Activated naive CD4-positive, alpha-beta T cell treated with anti-CD3 and anti-CD28 coated beads for 36 hours (primary cell): ENCODE measurements around the gene RAB4A. TPM values are rescaled to one million over a fixed set of nuclear protein-coding genes. Genes with fewer than 3 reads are reported as not detected.

Experiments
- CTCF ChIA-PET: fragments of 350-600 bp; sonication (Branson Sonifier 250); formaldehyde crosslinking; loops from one replicate; lab custom pipeline; 2021; ENCODE audit warnings: antibody characterized with exemption; lab: Charles Lee
- DNase-seq: peaks from one replicate; pipeline ENCODE4 v3.0.0-alpha.2; 2020
- H3K27ac Mint-ChIP-seq: one replicate; pipeline ENCODE4 v1.8.0; 2021; ENCODE audit warnings: mild to moderate bottlenecking, mixed read lengths
- H3K27me3 Mint-ChIP-seq: one replicate; pipeline ENCODE4 v1.8.0; 2021; ENCODE audit warnings: low read depth, mixed read lengths
- H3K36me3 Mint-ChIP-seq: one replicate; pipeline ENCODE4 v1.8.0; 2021; ENCODE audit warnings: low read depth, mixed read lengths
- H3K4me1 Mint-ChIP-seq: one replicate; pipeline ENCODE4 v1.8.0; 2021; ENCODE audit warnings: low read depth, mixed read lengths
- H3K4me3 Mint-ChIP-seq: one replicate; pipeline ENCODE4 v1.8.0; 2021; ENCODE audit warnings: mild to moderate bottlenecking, moderate library complexity, mixed read lengths
- H3K9me3 Mint-ChIP-seq: one replicate; pipeline ENCODE4 v1.8.0; 2021; ENCODE audit warnings: mixed read lengths
- intact Hi-C: fragments of 100-400 bp; cut with micrococcal nuclease; formaldehyde crosslinking; loops from one replicate; pipeline ENCODE4 v1.15.1; 2023
- total RNA-seq, 2 experiments: library from RNA; stranded (reverse); gene quantifications; one replicate each; pipeline ENCODE4 v1.2.3, GENCODE V29; 2021

The RAB4A gene
- total RNA-seq, 2 experiments from 2014 or later, result 15.8 to 19.9 TPM

DNA sequence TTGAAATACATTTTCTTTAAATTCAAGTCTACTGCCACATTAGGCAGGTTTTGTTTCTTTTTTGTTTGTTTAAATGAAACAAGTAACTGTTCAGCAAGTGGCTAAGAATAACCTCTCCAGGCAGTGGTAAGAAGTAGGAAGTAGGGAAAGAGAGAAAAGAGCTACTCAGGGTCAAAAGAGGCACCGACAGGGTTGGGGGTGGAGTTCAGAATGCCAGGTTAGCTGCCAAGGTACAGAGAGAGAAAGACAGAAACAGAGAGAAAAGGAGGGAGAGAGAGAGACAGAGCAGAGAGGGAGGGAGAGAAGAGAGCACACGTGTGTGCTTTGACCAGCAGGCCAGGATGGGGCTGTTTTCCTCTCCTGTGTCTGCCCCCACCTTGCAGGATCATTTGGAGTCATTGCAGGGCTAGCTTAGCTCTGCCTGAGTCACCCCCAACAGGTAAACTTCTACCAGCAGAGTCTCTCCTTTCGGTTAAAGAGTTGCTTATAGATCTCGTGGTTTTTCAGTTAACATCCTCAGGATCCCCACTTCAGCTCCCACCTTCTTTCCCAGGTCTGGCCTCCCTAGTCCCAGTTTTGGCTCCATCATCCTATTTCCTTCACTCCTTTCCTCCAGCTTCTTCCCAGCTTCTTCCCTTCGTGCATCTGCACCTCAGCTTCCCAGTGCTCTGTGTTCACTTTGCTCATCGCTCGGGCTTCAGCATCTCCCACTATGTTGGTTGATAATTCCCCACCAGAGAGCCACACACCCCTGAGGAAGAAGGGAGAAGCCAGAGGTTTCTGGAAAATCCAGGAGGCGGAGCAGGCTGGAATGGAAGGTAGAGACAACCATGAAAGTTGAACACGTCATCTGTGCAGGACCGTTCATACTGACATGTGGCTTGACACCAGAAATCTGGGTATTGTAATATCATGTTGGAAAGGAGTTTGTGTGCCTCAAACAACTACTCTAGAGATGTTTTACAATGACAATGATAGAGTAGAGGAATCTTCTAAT lies 21.8 kb upstream of the RAB4A start:
- H3K27ac Mint-ChIP-seq, result no peak overlapping the region
- DNase-seq, result peak; percentile 35
- no peaks in the 10 kb centered on the region for H3K36me3 Mint-ChIP-seq
- CTCF ChIA-PET, result interaction anchor here (1.5 to 1.9 kb wide), 2 partner anchors 9 to 22 kb away, joined by 7 to 9 read pairs; no protein-coding TSS in a partner anchor
- H3K4me3 Mint-ChIP-seq, result no peak overlapping the region
- peaks cover 3% of the 10 kb centered on the region for H3K9me3 Mint-ChIP-seq
- H3K4me1 Mint-ChIP-seq, result peaks cover 55% of the 10 kb centered on the region
- no peaks in the 10 kb centered on the region for H3K27me3 Mint-ChIP-seq
- intact Hi-C loops, result no loop called here

DNA sequence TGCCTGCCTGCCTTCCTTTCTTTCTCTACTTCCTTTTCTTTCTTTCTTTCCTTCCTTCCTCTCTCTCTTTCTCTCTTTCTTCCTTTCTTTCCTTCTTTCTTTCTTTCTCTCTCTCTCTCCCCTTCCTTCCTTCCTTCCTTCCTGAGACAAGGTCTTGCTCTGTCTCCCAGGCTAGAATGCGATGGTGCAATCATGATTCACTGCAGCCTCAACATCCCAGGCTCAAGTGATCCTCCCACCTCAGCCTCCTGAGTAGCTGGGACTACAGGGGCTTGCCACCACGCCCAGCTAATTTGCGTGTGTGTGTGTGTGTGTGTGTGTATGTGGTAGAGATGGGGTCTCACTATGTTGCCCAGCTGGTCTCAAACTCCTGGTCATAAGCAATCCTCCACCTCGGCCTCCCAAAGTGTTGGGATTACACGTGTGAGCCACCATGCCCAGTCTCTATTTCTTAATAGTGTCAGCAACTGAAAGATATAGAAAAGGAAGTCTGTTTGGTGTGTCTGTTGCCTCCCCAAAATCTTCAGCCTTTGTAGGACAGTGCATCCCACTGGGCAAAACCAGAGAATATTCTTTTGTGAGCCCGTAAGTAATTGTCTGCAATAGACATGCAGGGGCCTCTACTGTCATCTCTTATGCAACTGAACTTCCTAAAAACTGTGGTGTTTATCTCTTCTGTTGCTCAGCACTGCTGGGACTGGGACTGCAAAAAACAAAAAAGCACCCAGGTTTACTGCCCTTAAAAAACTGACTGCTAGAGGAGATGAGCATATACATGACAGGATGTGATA lies 20.9 kb upstream of the RAB4A start:
- CTCF ChIA-PET, result interaction anchor here (0.7 to 1.9 kb wide), 3 partner anchors 8 to 546 kb away, joined by 3 to 9 read pairs (median 7); no protein-coding TSS in a partner anchor
- no peak for DNase-seq
- intact Hi-C loops, result loop anchor here (5.0 kb wide), 1 partner anchor 513 kb away; the partner anchor contains the start of gene RHOU
- Mint-ChIP-seq H3K36me3 (no peaks in the 10 kb centered on the region), H3K27me3 (no peaks in the 10 kb centered on the region), H3K4me1 (peaks cover 59% of the 10 kb centered on the region), H3K27ac (no peak overlapping the region), H3K9me3 (no peaks in the 10 kb centered on the region), H3K4me3 (no peak overlapping the region)

DNA sequence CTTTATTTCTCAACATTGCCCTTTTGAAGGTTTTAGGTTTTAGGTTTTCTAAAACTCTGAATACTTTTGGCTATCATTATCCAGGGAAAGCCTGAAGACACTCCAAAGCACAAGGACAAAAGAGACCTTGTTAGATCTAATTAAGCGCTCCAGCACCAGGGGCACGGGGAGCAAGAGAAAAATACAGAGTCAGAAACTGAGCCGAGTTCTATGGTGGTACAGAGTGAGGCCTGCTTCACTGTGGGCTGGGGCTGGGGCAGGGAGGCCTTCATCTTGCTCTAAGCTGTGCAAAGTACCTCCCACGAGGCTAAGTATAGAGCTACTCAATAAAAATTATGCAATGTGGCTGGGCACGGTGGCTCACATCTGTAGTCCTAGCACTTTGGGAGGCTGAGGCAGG lies 19.7 kb upstream of the RAB4A start:
- no peaks in the 10 kb centered on the region for H3K27me3 Mint-ChIP-seq
- CTCF ChIA-PET, result interaction anchor here (1.8 kb wide), 1 partner anchor 23 kb away, joined by 6 read pairs; no protein-coding TSS in a partner anchor
- DNase-seq, result no peak
- H3K4me1 Mint-ChIP-seq, result peaks cover 64% of the 10 kb centered on the region
- H3K27ac Mint-ChIP-seq, result no peak overlapping the region
- no peak overlapping the region for H3K4me3 Mint-ChIP-seq
- intact Hi-C loops, result loop anchor here (5.0 kb wide), 1 partner anchor 514 kb away; the partner anchor contains the start of gene RHOU
- H3K36me3 Mint-ChIP-seq, result no peaks in the 10 kb centered on the region
- H3K9me3 Mint-ChIP-seq, result no peaks in the 10 kb centered on the region

DNA sequence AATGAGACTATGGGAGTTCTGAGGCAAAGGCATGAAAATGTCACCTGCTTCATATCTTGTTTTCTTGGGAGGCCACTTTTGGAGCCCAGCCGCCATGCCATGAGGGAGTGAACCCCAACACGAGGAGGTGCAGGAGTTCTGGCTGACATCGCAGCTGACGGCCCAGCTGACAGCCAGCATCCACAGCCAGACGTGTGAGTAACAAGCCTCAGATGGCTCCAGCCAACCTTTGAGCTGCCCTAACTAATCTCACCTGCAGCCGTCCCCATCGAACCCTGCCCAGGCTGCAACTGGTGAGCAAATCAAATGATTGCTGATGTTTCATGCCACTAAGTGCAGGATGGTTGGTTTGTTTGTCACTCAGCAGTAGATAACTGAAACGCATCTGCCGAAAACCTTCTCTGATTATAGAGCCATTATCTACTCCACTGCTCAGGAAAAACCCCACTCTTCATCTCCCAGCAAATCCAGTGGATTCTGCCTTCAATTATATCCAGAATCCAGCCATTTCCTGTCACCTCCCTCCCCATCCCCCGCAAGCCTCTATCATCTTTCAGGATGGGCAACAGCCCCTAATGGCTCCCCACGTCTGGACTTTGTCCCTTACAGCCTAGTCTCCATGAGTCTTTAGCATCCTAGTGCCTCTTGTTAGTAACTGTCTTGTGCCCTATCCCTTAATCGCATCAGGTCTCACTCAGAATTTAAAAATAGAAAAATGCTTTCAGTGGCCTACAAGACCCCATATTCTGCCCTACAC lies 18.5 kb upstream of the RAB4A start:
- H3K36me3 Mint-ChIP-seq, result no peaks in the 10 kb centered on the region
- H3K4me3 Mint-ChIP-seq, result no peak overlapping the region
- no peak for DNase-seq
- intact Hi-C loops, result loop anchor here (2.0 to 5.0 kb wide), 4 partner anchors 22 to 752 kb away; partner anchors contain the start of genes RHOU, TAF5L and URB2
- H3K4me1 Mint-ChIP-seq, result peaks cover 64% of the 10 kb centered on the region
- no peaks in the 10 kb centered on the region for H3K9me3 Mint-ChIP-seq
- CTCF ChIA-PET, result interaction anchor here (1.8 kb wide), 1 partner anchor 24 kb away, joined by 6 read pairs; no protein-coding TSS in a partner anchor
- no peaks in the 10 kb centered on the region for H3K27me3 Mint-ChIP-seq
- no peak overlapping the region for H3K27ac Mint-ChIP-seq

DNA sequence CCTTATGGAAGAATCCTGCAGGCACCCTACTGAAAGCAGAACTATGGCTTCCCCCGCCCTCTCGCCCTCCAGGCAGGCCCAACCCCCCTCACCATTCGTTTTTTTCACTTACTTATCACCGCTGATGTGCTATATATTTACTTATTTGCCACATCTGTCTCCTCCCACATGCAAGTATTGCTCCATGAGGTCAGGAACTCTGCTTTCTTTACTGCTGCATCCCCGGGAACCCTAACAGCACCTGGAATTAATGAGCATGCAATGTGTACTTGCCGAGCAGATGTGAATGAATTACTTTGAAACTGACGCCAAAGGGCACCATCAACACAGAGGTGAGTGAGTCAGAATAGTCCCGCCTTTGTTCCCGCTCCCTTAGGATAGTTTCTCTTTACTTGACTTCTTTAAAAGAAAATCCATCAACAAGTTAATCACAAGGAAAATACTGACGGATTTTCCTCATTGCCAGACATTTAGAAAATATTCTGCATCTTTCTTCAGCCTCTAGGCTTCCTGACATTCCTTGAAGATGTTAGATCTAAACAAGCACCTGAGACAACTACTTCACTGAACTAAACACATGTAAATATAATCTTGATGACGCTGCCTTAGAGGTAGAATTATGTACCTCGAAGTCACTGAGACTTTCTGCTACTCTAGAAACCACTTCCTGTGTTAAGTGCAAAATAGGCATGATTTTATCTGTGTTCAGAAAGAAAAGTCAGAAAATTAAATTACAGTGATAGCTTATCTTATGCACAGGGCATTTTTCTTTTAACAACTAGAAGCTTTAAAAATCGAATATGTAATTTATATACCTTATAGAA lies 17.5 kb upstream of the RAB4A start:
- peak overlapping the region; percentile 64 for H3K4me3 Mint-ChIP-seq

DNA sequence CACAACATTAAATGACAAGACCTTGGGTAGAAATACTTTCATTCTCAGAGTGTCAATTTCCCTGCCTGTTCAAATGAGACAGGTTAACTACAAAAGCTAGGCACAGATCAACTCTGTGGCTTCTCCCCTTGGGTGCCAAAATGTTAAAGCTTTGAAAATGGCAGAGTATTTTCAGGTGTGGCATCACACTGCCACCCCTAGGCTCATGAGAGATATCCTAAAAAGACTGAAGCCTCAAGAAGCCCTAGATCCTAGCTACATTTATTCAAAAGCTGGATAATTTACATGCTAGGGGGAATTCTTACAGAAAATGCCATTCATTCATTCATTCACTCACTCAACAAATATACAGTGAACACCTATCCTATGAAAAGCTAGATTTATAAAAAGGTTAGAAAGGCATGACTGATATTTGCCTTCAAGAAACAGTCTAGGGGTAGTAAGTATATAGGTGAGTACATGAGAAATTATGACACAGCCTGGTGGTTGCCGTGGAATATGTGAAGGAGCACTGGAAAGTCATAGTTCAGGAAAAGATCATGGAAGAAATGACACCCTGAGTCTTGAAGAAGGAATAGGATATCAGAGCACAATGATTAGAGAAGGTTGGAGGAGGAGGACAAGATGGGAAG lies 15.9 kb upstream of the RAB4A start:
- Mint-ChIP-seq H3K9me3 (no peaks in the 10 kb centered on the region), H3K4me3 (no peak overlapping the region), H3K27me3 (no peaks in the 10 kb centered on the region), H3K27ac (peak overlapping the region; percentile 34), H3K36me3 (no peaks in the 10 kb centered on the region), H3K4me1 (peaks cover 57% of the 10 kb centered on the region)
- CTCF ChIA-PET, result interaction anchor here (0.5 to 5.9 kb wide), 24 partner anchors 10 to 600 kb away, joined by 3 to 54 read pairs (median 4); partner anchors contain the start of gene NUP133
- intact Hi-C loops, result loop anchor here (1.0 to 5.0 kb wide), 3 partner anchors 302 to 563 kb away; partner anchors contain the start of genes ABCB10 and RHOU
- peak; percentile 54 for DNase-seq

More for the DNA sequence above, 17.5 kb upstream of the RAB4A start:
- H3K27me3 Mint-ChIP-seq, result no peaks in the 10 kb centered on the region
- no peaks in the 10 kb centered on the region for H3K9me3 Mint-ChIP-seq
- intact Hi-C loops, result loop anchor here (1.0 to 5.0 kb wide), 6 partner anchors 23 to 753 kb away; partner anchors contain the start of genes RHOU, TAF5L and URB2
- peak overlapping the region; percentile 80 for H3K27ac Mint-ChIP-seq
- CTCF ChIA-PET, result interaction anchor here (0.8 to 2.3 kb wide), 4 partner anchors 23 to 255 kb away, joined by 3 to 16 read pairs (median 4); partner anchors contain the start of gene NUP133
- H3K36me3 Mint-ChIP-seq, result no peaks in the 10 kb centered on the region
- DNase-seq, result peak; percentile 42
- H3K4me1 Mint-ChIP-seq, result peaks cover 65% of the 10 kb centered on the region

DNA sequence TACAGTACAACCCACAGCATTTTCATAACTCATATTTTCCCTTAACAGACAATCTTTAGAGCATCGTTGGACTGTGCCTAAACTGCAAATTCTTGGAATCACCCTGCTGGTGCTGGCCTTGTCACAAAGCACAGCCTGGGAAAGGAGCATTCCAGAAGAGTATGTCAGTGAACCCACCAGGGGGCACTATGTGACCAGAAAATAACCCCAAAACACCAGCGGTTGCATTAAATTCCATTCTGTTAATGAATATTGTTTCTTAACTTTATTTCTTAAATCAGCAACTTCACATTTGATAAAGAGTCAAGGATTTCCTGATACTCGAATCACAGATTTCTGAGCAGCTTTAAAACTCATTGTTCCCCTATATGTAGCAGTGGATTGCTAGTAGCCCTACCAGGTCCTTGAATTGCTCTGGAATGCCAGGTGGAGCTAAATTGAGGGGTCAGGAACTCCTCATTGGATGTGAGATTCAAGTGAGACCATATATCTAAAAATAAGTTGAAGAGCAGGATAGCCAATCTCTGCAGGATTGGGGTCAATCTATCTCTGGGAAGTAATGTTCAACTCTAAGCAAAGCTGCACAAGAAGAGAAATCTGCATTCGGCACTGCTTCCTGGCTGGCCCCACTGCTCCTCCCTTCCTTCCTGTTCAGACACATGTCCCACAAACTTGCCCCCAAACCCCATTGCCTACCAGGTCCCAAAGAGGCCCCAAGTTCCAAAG lies 12.7 kb upstream of the RAB4A start:
- Mint-ChIP-seq H3K27ac (no peak overlapping the region), H3K4me1 (peaks cover 28% of the 10 kb centered on the region), H3K4me3 (no peak overlapping the region), H3K36me3 (no peaks in the 10 kb centered on the region), H3K27me3 (no peaks in the 10 kb centered on the region), H3K9me3 (no peaks in the 10 kb centered on the region)
- intact Hi-C loops, result loop anchor here (1.0 to 5.0 kb wide), 6 partner anchors 183 to 1052 kb away; partner anchors contain the start of gene ABCB10
- DNase-seq, result peak; percentile 75
- CTCF ChIA-PET, result interaction anchor here (0.5 to 5.9 kb wide), 25 partner anchors 9 to 555 kb away, joined by 3 to 54 read pairs (median 4); partner anchors contain the start of gene NUP133

DNA sequence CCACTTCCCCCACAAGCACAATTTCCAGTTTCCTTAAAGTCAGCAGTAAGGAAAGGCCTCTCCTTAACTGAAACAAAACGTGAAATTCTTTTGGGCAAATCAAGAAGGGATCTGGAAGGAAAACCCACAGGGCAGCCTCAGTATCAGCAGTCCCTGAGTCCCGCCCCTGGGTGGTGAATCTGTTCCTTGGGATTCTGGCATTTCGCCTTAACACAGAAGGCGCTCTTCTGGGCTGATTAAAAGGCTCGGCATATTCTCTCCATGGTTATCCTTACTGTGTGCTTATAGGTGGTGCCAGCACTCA lies 12.2 kb upstream of the RAB4A start:
- Mint-ChIP-seq H3K9me3 (no peaks in the 10 kb centered on the region), H3K4me3 (no peak overlapping the region), H3K27me3 (no peaks in the 10 kb centered on the region), H3K36me3 (no peaks in the 10 kb centered on the region), H3K27ac (no peak overlapping the region), H3K4me1 (peaks cover 23% of the 10 kb centered on the region)
- CTCF ChIA-PET, result interaction anchor here (0.6 to 5.9 kb wide), 27 partner anchors 9 to 1898 kb away, joined by 3 to 54 read pairs (median 4); partner anchors contain the start of gene NUP133
- intact Hi-C loops, result loop anchor here (1.0 to 5.0 kb wide), 6 partner anchors 183 to 1052 kb away; partner anchors contain the start of gene ABCB10
- no peak for DNase-seq

DNA sequence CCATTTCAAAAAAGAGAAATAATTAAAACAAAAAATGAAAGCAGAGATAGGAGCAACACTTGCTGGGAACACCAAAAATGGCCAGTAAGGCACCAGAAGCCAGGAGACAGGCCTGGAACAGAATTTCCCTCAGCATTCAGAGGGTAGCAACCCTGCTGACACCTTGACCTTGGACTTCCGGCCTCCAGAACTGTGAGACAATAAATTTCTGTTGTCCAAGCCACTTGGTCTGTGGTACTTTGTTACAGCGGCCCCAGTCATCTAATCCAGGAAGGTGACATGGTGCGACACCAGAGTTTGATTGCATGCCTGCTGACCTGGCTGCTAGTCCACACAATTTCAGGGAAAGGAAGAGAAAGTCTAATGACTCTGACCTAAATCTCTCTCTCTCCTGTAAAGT lies 10.6 kb upstream of the RAB4A start:
- peaks cover 15% of the 10 kb centered on the region for H3K4me1 Mint-ChIP-seq
- H3K27ac Mint-ChIP-seq, result no peak overlapping the region
- H3K27me3 Mint-ChIP-seq, result no peaks in the 10 kb centered on the region
- CTCF ChIA-PET, result interaction anchor here (0.5 to 5.9 kb wide), 3 partner anchors 223 to 596 kb away, joined by 3 to 54 read pairs (median 9); no protein-coding TSS in a partner anchor
- DNase-seq, result no peak
- H3K9me3 Mint-ChIP-seq, result no peaks in the 10 kb centered on the region
- intact Hi-C loops, result no loop called here
- no peak overlapping the region for H3K4me3 Mint-ChIP-seq
- H3K36me3 Mint-ChIP-seq, result no peaks in the 10 kb centered on the region
